ENCODE data around the gene GRIN2A. TPM values are rescaled to one million over a fixed set of nuclear protein-coding genes. Genes with fewer than 3 reads are reported as not detected.

Gene GRIN2A
- total and polyA plus RNA-seq, 2 of the 8 experiments (the other 6 are each of a cell fraction or from before 2014, with no cell fraction given): 0.18 to 1.8 TPM

GRCh38 chr16:10114409-10114808 is 67.8 kb downstream of the GRIN2A start:
- POLR2A ChIA-PET (ENCODE audit: partially characterized antibody): no interaction called here
- H3K56ac ChIP-seq (replicated peaks; ENCODE audit: insufficient read length, low read depth, low read length): no peak overlapping the region
- 68% methylated on average over 4 of the region's 4 CpGs; no CpG with 5 or more reads in 1 of the 2 experiments for whole genome bisulfite sequencing, 2 experiments (ENCODE audit: extremely low coverage in 1 of 2, insufficient coverage in 1 of 2, insufficient read length in 1 of 2, insufficient replicate concordance in 2 of 2, low coverage in 1 of 2, low lambda C conversion rate in 2 of 2, missing lambda C conversion rate in 1 of 2)
- no peak overlapping the region for H2BK5ac ChIP-seq (ENCODE audit: low read depth, low read length)
- H4K5ac ChIP-seq (ENCODE audit: insufficient read length, low read depth, low read length): no peak overlapping the region
- no peaks in the 10 kb centered on the region for H3K9me3 ChIP-seq (ENCODE audit: insufficient read depth in 2 of 2, low read depth in 1 of 2, low read length in 1 of 2)
- H3K18ac ChIP-seq (ENCODE audit: extremely low read depth, low read length): no peak overlapping the region
- H2AFZ ChIP-seq (ENCODE audit: low read length): no peak overlapping the region; the same call in 1 of the 2 replicates
- H3K27me3 ChIP-seq (replicated peaks in 1 of 4; ENCODE audit: control insufficient read depth in 3 of 4, extremely low read depth in 1 of 4, insufficient read depth in 3 of 4, low read length in 3 of 4): no peaks in the 10 kb centered on the region
- H2BK15ac ChIP-seq (ENCODE audit: low read length): no peak overlapping the region
- H2AK5ac ChIP-seq (ENCODE audit: low read depth, low read length): no peak overlapping the region
- H3K4me1 ChIP-seq (replicated peaks in 1 of 4; ENCODE audit: control insufficient read depth in 3 of 4, insufficient read depth in 4 of 4, low read length in 3 of 4): no peaks in the 10 kb centered on the region
- no peaks in the 10 kb centered on the region for H3K79me2 ChIP-seq (ENCODE audit: control insufficient read depth in 1 of 2, insufficient read depth in 2 of 2, low read length in 2 of 2)
- no peak overlapping the region for H3K9ac ChIP-seq (replicated peaks in 1 of 4; ENCODE audit: extremely low read depth in 1 of 4, low read depth in 3 of 4, low read length in 3 of 4)
- H3K36me3 ChIP-seq (ENCODE audit: control insufficient read depth in 2 of 4, insufficient read depth in 4 of 4, low read length in 3 of 4): no peaks in the 10 kb centered on the region
- H3K14ac ChIP-seq (ENCODE audit: insufficient read length): no peak overlapping the region
- H4K91ac ChIP-seq (replicated peaks; ENCODE audit: insufficient read length, low read length): no peak overlapping the region
- no peak for FAIRE-seq
- no peak for DNase-seq (ENCODE audit: low read depth in 1 of 2, low spot score in 2 of 2)
- H3K23me2 ChIP-seq (ENCODE audit: low read depth, low read length): no peaks in the 10 kb centered on the region
- H4K20me1 ChIP-seq (replicated peaks in 1 of 2; ENCODE audit: control insufficient read depth in 1 of 2, insufficient read depth in 2 of 2, low read length in 2 of 2): no peaks in the 10 kb centered on the region
- H3K23ac ChIP-seq (ENCODE audit: insufficient read length): no peak overlapping the region
- CTCF ChIA-PET (ENCODE audit: partially characterized antibody): interaction anchor here (0.6 to 1.5 kb wide), 4 partner anchors 9 to 1996 kb away, joined by 3 read pairs; no protein-coding TSS in a partner anchor
- no peak overlapping the region for H3K4me2 ChIP-seq (ENCODE audit: insufficient read depth in 1 of 2, low read depth in 2 of 2, low read length in 2 of 2)
- H3K4ac ChIP-seq (replicated peaks; ENCODE audit: insufficient read length, low read depth, low read length): no peak overlapping the region
- no peaks in the 10 kb centered on the region for H3K79me1 ChIP-seq (ENCODE audit: low read depth, low read length)
- no peak overlapping the region for H3K27ac ChIP-seq (ENCODE audit: low read depth, low read length)
- no peak for TF ChIP-seq CBX8 (IDR thresholded peaks at IDR 0.05; ENCODE audit: borderline replicate concordance, low read depth, low read length)
- no peak for TF ChIP-seq PHF8 (conservative IDR thresholded peaks at IDR 0.05; ENCODE audit: low read depth, low read length)
- H4K8ac ChIP-seq (ENCODE audit: extremely low read depth, insufficient read depth, low read length): no peak overlapping the region
- H2BK12ac ChIP-seq (ENCODE audit: low read depth, low read length): no peak overlapping the region
- H3K4me3 ChIP-seq (ENCODE audit: extremely low read depth in 1 of 4, insufficient read depth in 2 of 4, low read depth in 3 of 4, low read length in 4 of 4): no peak overlapping the region
- no peak overlapping the region for H2BK120ac ChIP-seq (replicated peaks; ENCODE audit: low read depth, low read length)
- no peak overlapping the region for H2BK20ac ChIP-seq (ENCODE audit: low read length)
